ENCODE measurements around the gene LIMK1.
A peak's percentile ranks its signal among the peaks of the same experiment; 100 is the strongest.
"Not testable (repeated sequence)": the region's sequence is repeated elsewhere in the genome, so short reads cannot be mapped to it uniquely, and the experiment has no call there.

The LIMK1 gene

DNA sequence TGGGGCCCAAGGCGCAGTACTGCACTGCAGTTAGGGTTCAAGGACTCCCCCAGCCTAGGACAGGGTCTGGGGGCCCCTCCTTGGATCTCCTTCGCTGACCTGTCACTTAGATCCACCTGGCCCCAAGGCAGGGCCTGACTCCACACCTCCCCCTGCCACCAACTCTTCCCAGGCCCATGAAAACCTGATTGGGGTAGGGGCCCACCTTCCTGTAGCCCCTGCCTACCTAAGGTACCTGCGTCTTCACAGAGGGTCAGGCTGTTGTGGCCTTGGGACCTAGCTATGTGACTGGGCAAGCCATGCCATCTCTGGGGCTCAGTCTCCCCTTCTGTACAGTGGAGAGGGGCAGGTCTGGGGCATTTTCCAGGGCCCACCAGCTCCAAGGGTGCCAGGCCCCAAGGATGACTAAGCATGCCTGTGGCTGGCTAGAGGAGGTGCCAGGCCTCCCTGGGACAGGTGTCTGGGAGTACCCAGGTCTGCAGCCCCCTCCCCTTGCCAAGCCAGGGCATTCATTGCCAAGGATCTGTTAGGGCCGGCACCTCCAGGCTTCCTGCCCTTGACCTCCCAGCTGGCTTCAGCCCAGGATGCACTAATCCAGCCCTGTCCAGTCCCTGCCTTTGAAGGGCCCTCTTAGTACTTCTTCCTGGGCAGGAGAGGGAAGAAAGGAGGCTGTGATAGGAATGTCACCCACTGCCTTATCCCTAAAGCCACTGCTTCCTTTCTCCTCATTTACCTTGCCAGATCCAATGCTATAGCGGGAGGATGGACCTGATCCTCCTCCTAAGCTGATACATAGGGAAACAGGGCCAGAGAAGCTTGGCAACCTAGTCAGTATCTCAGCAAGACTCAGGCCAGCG is 1.3 kb downstream of the LIMK1 start:
- no peak for DNase-seq

DNA sequence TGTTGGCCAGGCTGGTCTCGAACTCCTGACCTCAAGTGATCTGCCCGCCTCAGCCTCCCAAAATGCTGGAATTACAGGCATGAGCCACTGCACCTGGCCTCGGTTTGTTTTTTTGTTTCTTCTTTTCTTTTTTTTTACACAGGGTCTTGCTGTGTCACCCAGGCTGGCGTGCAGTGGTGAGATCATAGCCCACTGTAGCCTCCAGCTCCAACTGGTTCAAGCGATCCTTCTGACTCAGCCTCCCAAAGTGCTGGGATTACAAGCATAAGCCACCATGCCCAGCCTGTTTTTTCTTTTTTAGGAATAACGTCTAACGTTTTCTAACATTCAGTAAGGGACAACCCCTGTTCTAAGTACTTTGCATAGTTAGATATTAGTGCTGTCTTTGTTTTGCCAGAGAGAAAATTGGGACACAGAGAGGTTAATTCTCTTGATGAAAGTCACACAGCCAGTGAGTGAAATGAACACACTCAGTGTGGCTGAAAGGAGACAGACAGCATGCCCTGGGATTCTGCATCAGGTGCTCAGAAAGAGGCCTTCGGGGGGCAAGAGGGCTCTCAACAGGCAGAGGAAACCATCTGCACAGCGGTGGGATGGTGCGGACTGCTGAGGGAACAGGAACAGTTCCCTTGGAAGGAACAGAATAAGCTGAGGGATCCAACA is 4.3 kb downstream of the LIMK1 start:
- no peak for DNase-seq

DNA sequence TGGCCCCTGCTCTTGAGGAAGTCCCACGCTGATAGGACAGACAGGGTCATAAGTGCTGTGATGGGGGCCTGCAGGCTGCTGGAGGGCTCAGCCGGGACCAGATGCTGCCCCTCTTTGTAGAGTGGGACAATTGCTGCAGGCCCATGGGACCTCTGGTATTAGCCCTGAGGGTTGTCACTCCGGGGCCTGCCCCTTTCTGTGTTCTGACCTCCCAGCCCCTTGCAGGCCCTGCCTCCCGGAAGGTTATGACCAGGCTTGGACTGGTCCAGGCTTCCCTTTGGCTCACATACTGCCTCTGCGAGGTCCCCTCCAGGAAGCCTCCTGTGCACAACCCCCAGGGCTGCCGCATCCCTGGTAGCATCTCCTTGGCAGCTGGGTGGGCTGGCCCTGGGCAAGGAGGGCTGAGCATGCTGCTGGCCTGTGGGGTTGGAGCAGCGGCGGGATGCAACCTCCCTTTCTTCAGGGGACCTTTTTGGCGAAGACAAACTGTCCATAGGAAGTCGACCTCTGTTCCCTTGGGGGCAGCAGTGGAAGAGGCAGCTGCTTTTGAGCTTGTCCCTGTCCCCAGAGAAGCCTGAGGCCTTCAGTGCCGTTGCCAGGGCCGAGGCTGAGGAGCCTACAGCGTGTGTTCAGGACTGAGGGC is 8.8 kb downstream of the LIMK1 start:
- DNase-seq, result no peak

DNA sequence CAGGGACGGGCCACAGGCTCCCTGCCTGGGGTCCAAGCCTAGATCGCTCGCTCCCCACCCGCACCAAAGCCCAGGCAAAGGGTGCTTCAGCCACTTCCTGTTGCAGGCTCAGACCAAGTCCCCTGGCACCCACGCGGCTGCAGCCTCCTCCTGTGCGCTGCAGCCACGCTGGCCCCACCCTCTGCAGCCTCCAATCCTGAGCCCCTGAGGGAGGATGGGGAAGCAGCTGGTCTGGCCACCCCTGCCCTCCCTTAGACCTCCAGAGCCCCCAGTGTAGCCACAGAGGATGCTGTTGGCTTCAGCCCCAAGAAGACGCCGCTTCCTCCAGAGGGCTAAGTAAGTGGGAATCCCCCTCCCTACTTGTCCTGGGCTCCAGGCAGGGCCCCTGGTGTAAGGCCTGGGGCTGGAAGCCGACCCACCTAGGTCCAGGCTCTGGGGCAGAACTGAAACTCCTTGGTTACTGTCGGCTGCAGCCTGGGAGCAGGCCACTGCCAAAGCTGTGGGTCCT is 9.4 kb downstream of the LIMK1 start:
- DNase-seq, result peak; percentile 38

DNA sequence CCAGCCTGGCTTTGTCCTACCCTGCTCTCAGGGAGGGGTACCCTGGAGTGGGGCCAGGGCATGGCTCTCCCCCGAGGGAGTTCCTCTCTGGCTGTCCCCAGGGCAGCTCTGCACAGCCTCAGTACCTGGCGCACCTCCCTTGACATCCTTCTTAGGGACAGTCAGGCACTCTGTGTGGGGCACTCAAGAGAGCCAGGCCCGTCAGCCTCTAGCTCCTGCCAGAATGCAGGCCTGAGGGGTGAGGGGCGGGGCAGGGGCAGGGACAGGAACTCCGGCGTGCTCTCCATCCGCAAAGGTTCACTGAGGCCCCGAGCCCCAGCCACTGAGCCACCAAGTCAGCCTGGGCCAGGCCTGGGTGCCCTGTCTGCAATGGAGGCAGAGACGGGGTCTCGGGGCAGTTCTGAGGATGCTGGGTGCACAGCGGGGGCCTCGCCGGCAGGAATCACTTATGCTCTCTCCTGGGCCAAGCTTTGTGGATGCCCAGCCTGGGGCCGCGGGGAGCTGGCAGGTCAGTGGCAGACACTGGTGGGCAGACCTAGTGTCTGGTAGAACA is 10.1 kb downstream of the LIMK1 start:
- DNase-seq, result no peak

DNA sequence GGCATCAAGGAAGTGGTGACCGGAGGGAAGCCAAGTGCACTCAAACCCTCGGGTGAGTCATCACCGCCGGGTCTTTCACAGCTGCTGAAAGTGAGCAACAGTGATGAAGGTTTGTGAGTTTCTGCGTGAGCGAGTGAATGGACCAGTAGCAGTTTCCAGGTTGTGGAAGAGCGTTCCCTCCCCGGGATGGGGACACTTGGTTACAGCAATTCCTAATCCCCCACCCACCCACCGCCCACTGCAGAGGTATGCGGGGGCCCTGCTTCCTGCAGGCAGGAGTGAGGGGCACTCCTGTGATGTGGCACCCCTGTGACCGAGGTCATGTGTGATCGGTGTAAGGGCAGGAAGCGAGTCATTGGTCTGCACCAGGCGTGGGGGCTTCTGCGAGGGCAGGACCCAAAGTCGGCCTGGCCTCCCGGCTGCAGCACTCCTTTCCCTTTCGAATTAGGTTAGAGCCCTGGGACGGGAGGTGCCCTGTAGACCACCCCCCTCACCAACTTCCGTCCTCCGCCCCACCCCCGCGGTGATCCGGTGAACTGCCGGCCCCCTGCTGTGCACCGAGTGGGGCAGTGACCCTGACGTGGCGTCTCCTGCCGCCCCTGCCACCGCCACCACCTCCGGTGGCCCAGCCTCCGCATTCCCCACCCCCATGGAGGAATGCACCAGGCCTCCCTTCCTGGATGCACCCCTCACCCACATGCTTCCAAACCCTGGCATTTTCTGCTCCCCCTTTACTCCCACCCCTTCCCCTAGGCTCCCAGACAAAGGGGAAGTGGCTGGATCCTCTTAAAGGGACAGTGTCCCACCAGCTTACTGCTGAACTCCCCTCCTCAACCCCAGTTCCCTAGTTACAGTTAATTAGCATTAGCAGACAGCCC is 10.9 kb downstream of the LIMK1 start:
- peak; percentile 50 for DNase-seq

DNA sequence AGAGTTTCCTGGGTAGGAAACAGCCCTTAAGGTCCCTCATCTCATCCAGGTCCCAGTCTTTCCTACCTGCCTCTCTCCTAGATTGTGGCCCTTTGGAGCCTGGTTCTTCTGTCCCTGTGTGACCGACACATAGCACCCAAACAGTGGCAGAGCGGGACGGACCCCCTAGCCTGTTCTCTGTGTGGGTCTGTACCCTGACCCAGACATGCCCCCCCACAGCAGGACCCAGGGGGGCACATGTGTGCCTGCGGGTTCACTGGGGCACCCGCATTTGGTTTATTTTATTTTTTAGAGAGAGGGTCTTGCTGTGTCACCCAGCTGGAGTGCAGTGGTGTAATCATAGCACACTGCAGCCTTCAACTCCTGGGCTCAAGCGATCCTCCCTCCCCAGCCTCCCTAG is 11.5 kb downstream of the LIMK1 start:
- no peak for DNase-seq

DNA sequence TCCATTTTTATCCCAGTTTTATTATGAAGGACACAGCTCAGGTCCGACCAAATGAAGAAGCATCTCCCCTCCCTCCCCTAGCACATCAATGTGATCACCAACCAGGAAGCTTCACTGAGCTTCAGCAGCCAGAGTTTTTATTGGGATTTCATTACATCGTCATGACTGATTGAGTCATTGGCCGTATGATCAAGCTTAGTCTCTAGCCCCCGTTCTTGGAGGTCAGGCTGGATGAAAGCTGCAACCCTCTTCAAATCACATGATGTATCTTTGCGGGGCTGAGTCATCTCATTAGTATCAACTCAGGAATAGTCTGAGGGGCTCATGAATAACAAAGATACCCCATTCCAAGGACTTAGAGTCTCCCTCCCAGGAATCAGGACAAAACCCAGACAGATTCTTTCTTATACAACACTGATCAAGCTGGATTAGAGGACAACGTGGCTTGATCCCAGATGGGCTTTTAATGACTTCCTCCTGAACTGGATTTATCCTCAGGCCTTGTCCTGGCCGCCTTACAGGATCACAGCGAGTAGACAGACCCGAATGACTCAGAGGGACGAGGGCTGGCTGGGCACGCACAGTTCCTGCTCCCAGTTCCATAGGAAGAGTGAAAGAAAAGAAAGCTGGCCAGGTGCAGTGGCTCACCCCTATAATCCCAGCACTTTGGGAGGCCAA is 14.5 kb downstream of the LIMK1 start:
- no peak for DNase-seq

DNA sequence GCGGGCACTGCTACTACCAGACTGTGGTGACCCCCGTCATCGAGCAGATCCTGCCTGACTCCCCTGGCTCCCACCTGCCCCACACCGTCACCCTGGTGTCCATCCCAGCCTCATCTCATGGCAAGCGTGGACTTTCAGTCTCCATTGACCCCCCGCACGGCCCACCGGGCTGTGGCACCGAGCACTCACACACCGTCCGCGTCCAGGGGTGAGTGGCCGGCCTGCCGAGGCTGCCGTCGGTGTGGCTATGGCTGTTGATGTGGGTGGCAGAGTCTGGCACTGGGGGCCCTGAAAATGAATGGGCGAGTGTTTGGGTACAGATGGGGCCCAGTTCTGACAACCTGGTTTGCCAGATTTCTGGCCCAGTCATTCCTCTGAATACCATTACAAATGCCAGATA is 15.4 kb downstream of the LIMK1 start:
- DNase-seq, result no peak

DNA sequence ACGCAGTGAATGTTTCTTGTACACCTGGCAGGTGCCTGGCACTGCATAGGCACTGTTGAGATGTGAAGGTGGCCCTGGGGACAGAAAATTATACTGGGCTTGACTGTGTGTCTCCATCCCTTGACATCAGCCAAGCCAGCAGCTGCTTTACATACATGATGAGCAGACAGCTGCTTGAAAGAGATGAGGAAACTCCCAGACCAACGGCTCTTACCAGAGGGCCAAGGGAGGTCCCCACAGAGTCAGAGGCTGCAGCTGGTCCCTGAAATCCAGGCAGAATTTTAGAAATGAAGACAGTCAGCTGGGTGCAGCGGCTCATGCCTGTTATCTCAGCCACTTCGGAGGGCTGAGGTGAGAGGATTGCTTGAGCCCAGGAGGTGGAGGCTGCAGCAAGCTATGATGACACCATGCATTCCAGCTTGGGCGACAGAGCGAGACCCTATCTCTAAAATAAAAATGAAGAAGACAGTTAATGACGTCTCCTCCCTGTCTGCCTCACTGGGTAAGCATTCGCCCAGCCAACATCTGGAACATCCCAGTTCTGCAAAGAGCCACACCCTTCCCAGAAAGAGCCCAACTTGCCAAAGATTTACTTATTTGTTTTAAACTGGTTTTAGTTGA is 17.6 kb downstream of the LIMK1 start:
- DNase-seq, result no peak

DNA sequence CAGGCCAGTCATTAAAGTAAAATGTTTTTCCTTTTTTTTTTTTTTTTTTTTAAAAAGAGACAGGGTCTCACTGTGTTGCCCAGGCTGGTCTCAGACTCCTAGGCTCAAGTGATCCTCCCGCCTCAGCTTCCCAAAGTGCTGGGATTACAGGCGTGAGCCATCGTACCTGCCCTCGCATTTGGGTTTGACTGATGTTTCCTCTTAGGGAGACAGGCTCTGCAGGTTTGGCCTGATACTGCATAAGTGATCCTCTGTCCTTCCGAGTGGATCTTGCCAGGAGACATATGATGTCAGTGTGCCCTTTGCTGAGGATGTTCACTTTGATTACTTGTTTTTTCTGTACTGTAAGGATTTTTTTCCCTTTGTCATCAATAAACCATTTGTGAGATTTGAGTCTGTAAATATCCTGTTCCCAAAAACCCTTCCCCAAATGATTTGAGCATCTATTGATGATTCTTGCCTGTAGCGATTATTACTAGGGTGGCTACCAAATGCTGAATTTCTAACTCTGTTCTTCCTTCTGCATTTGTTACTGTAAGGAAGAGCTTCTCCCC is 19.7 kb downstream of the LIMK1 start:
- no peak for DNase-seq

DNA sequence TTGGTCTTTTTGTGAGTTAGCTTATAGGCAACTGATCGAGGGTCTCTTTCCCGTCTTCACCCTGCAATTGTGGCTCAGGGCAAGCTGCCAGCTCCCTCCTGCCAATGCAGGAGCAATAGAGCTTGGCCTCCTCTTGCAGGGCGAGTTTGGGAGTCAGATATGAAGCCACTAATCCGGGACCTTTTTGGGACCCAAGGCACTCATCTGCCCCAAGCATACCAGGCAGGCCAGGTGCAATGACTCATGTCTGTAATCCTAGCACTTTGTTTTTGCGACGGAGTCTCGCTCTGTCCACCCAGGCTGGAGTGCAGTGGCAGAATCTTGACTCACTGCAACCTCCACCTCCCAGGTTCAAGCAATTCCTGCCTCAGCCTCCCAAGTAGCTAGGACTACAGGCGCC is 21.1 kb downstream of the LIMK1 start:
- DNase-seq, result no peak

DNA sequence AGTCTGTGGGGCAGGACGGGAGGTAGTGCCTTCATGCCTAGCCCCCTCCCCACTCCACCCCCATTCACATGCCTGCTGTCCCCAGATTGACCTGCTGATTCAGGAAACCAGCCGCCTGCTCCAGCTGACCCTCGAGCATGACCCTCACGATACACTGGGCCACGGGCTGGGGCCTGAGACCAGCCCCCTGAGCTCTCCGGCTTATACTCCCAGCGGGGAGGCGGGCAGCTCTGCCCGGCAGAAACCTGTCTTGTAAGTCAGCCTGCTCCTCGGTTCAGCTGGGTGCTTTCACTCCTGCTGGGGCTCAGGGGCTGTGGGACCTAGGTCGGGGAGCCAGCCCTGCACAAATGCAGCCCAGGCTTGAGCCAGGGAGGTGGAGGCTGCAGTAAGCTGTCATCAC is 22.4 kb downstream of the LIMK1 start:
- no peak for DNase-seq

DNA sequence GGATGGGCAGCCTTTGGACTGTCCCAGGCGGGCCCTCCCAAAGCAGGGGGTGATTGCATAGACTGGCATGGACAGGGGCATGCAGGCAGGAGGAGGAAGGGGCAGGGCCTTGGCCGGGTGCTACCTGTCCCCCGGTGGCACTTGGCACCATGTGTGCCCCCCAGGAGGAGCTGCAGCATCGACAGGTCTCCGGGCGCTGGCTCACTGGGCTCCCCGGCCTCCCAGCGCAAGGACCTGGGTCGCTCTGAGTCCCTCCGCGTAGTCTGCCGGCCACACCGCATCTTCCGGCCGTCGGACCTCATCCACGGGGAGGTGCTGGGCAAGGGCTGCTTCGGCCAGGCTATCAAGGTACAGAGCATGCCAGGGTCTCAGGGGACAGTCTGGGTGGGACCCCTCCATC is 23.2 kb downstream of the LIMK1 start:
- no peak for DNase-seq

DNA sequence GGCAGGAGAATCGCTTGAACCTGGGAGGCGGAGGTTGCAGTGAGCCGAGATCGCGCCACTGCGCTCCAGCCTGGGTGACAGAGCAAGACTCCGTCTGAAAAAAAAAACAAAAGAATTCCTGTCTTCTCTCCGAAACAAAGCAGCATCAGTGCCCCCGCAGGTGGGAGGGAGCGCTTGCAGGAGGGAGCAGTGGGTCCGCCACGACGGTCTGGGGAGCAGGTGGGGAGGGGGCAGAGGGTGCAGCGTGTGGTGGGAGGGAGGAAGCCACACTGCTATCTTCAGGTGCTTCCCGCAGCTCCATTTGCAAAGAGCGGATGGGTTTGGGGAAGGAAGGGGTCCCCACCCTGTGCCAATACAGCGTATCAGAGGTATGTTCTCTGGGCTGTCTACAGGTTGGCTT is 31.7 kb downstream of the LIMK1 start:
- no peak for DNase-seq

DNA sequence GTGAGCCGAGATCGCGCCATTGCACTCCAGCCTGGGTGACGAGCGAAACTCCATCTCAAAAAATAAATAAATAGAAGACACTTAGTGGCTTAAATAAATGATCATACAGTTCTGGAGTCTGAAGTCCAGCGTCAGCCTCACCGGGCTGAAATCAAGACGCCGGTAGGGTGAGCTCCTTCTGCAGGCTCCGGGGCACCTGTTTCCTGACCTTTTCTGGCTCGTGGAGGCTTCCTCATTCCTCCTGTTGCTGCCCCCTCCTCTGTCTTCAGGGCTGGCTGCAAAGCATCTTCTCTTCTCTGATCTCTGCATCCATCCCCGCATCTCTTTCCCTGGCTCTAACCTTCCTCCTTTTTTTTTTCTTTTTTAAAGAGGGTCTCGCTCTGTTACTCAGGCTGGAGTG is 32.8 kb downstream of the LIMK1 start:
- DNase-seq, result no peak

DNA sequence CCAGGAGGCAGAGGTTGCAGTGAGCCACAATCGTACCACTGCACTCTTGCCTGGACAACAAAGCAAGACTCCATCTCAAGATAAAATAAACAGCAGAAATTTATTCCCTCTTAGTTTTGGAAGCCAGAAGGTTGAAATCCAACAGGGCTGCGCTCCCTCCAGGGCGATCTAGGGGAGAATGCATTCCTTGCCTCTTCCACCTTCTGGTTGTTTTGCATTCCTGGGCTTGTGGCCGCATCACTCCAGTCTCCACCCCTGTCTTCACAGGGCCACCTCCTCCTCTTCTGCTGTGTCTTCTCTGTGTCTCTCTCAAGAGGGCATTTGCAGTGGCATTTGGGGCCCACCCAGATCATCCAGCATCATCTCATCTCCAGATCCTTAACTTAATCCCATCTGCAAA is 36.2 kb downstream of the LIMK1 start:
- DNase-seq, result no peak

DNA sequence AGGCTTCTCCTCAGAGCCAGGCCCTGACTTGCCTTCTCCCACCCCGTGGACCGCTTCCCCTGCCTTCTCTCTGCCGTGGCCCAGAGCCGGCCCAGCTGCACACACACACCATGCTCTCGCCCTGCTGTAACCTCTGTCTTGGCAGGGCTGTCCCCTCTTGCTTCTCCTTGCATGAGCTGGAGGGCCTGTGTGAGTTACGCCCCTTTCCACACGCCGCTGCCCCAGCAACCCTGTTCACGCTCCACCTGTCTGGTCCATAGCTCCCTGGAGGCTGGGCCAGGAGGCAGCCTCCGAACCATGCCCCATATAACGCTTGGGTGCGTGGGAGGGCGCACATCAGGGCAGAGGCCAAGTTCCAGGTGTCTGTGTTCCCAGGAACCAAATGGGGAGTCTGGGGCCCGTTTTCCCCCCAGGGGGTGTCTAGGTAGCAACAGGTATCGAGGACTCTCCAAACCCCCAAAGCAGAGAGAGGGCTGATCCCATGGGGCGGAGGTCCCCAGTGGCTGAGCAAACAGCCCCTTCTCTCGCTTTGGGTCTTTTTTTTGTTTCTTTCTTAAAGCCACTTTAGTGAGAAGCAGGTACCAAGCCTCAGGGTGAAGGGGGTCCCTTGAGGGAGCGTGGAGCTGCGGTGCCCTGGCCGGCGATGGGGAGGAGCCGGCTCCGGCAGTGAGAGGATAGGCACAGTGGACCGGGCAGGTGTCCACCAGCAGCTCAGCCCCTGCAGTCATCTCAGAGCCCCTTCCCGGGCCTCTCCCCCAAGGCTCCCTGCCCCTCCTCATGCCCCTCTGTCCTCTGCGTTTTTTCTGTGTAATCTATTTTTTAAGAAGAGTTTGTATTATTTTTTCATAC is 38.0 kb downstream of the LIMK1 start:
- DNase-seq, result no peak

DNA sequence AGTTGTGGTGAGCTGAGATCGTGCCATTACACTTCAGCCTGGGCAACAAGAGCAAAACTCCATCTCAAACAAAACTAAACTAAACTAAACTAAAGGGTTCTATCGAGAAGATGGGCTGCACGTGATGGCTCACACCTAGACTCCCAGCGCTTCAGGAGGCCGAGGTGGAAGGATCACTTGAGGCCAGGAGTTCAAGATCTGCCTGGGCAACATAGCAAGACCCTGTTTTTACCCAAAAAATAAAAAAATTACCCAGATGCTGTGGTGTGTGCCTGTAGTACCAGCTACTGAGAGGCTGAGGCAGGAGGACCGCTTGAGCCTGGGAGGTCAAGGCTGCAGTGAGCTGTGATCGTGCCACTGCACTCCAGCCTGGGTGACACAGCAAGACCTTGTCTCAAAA is 40.3 kb downstream of the LIMK1 start:
- DNase-seq, result not testable (repeated sequence)

DNA sequence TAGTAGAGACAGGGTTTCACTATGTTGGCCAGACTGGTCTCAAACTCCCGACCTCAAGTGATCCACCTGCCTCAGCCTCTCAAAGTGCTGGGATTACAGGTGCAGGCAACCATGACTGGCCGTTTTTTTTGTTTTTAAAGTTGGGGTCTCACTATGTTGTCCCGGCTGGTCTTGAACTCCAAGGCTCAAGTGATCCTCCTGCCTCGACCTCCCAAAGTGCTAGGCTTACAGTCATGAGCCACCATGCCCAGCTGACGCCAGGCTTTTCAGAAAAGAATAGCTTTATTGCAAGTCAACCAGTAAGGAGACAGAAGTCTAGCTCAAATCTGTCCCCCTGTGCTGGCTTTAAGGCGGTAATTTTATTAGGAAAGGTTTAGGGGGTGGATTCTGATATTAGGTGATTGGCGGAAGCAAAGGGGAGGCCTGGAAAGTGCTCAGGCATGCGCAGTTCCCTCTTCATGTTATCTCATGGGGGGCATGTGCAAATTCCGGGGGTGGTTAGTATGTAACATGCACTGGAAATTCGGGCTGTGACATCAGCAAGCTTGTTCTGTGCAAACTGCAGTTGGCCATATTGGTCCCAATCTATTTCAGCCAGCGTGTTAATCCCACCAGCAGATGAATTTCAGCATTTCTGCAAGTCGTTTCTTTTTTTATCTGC is 42.7 kb downstream of the LIMK1 start:
- no peak for DNase-seq
